ENCODE data around the gene TNS4. TPM values are rescaled to one million over a fixed set of nuclear protein-coding genes. Genes with fewer than 3 reads are reported as not detected.
A peak's percentile ranks its signal among the peaks of the same experiment; 100 is the strongest.

The TNS4 gene
- total and polyA plus RNA-seq, 7 donors = 0.04 to 0.06 TPM; not detected in 5

DNA sequence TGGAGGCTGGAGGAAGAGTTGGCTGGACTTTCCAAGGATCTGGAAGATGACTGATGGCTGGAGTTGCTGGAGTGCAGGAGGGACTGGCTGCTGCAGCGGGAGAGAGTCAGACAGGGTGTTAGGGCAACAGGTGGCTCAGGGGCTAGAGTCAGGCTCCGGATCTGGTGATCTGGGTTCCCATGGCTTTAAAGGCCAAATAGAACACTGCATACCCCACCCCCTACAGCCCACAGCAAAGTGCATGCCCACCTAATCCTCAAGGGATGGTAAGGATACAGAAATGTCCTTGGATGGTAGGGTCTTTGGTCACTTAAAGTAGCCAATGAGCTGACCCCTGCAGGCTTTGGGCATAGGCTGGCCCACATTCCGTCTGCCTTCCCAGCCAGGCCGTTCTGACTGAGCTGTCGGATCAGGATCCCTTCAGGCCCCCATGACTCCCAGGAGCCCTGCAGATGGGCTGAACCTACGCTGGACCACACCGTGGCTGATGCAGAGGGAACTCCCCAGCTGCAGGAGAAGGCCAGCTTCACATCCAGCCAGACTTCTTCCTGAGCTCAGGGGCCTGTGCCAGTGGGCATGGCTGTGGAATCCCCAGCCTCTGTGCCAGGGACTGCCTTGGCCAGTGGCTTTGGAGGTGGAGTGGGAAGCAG lies 13.9 kb downstream of the TNS4 start:
- intact Hi-C loops (cut with DNase I) = no loop called here
- 32 to 55% (median 36%) methylated on average over 7 of the region's 7 CpGs for WGBS, 3 donors
- no peak overlapping the region for H3K27ac ChIP-seq
- H3K9me3 ChIP-seq = no peaks in the 10 kb centered on the region
- DNase-seq (peak in 1 of 2 donors; percentile 57), ATAC-seq (peak; percentile 39 to 53 (median 42))
- TF ChIP-seq, protein P1, sequence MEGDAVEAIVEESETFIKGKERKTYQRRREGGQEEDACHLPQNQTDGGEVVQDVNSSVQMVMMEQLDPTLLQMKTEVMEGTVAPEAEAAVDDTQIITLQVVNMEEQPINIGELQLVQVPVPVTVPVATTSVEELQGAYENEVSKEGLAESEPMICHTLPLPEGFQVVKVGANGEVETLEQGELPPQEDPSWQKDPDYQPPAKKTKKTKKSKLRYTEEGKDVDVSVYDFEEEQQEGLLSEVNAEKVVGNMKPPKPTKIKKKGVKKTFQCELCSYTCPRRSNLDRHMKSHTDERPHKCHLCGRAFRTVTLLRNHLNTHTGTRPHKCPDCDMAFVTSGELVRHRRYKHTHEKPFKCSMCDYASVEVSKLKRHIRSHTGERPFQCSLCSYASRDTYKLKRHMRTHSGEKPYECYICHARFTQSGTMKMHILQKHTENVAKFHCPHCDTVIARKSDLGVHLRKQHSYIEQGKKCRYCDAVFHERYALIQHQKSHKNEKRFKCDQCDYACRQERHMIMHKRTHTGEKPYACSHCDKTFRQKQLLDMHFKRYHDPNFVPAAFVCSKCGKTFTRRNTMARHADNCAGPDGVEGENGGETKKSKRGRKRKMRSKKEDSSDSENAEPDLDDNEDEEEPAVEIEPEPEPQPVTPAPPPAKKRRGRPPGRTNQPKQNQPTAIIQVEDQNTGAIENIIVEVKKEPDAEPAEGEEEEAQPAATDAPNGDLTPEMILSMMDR (IDR thresholded peaks at IDR 0.05) = no peak
- no peaks in the 10 kb centered on the region for H3K36me3 ChIP-seq (ENCODE audit: insufficient read depth in 1 of 2, low read depth in 1 of 2)
- H3K27me3 ChIP-seq (ENCODE audit: insufficient read depth in 3 of 3, low read length in 2 of 3) = no peaks in the 10 kb centered on the region
- no peaks in the 10 kb centered on the region for H3K4me1 ChIP-seq
- H3K4me3 ChIP-seq = no peak overlapping the region

DNA sequence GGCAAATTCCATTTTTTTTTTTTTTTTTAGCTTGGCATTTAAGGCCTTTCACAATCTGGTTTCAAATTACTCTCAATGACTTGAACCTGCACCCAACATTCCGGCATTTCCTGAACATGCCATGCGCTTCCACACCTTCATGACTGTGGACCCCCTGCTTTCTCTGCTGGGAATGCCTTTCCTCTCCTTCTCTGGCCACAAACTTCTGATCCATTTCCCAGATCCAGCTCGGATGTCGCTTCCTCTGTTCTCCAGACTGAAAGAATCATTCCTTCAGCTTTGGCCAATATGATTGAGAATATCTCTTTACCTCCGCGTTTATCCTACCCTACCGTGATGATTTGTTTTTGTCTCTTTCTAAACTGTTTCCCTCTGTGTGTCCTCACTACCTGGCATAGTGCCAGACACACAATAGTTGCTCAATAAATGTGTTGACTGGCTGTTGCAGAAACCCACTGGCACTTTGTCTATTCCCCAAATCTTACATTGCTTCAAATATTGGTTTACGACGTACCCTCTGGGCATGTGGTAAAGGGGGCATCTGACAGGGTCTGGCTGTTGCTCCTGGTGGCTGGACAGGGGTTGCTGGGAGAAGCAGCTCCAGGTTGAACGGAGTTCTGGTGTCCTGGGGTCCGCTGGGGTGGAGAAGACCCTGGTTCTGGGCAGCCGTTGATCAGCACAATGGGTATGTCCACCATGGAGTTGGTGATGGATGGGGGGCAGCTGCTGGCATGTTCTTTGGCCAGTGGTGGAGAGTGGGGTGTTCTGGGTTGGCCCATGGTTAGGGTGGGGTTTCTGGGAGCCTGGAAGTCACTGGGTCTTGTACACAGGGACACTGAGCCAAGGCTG lies 14.7 kb downstream of the TNS4 start:
- H3K4me1 ChIP-seq = no peaks in the 10 kb centered on the region

DNA sequence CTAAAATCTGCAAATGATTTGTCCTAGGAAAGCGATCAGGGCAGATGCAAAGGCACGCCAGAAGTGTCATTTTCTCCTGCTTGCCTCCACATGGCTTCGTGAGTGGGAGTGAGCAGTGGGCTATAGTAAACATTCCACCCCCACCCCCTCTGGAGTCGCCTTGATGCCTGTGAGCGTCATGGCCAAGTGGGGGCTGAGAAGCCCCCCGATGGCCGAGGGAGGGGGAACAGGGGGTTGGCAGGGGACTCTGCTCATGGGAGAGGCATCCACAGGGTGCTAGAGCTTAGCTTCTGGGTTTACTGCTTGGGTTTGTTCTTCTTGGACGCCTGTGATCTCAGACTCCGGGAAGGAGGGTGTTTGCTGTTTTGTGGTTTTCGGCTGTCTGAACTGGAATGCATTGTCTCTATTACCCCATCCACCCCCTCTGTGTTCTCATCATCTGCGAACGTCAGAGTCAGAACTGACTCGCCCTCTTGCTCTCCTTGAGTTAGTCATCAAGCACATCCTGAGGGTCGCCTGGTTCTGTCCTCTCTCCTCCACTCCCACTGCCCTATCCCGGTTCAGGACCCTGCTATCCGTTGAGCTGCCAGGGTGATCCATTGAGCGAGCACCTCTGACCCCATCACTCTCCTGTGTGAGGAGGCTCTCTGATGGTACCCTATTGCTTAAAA lies 15.4 kb downstream of the TNS4 start:
- H3K27ac ChIP-seq = peak overlapping the region; percentile 53

More for the DNA sequence above, 14.7 kb downstream of the TNS4 start:
- intact Hi-C loops (cut with DNase I) = no loop called here
- no peaks in the 10 kb centered on the region for H3K36me3 ChIP-seq (ENCODE audit: insufficient read depth in 1 of 2, low read depth in 1 of 2)
- no peaks in the 10 kb centered on the region for H3K9me3 ChIP-seq
- H3K27me3 ChIP-seq (ENCODE audit: insufficient read depth in 3 of 3, low read length in 2 of 3) = no peaks in the 10 kb centered on the region
- no peak overlapping the region for H3K4me3 ChIP-seq
- peak in 1 of 4 donors; percentile 3 for ATAC-seq
- H3K27ac ChIP-seq = peak overlapping the region; percentile 27
- DNase-seq = no peak
- TF ChIP-seq, protein P1 (IDR thresholded peaks at IDR 0.05) = no peak
- 77 to 82% (median 79%) methylated on average over 12 of the region's 12 CpGs for WGBS, 3 donors

DNA sequence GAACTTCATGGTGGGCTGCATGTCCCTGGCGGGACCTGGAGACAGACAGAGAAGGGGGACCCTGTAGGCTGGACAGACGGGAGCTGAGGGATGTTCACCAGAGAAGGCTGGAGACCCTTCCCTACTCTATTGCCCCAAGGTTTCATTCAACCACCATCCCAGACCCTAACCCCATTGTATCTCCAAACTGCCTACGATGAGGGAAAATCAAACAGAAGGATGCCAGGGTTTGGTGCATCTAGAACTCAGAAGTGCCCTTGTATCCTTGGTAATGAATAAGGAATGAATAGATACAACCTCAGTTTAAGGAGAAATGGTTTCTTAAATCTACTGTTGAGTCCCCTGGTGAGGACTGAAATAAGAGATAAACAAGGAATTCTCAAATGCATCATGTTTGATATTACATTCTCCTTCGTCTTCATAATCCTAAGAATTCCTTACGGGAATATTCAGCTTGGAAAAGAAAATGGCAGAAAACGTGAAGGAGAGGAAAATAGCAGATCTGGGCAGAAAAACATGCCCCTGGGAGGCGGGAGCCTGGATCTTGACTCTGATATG lies 16.4 kb downstream of the TNS4 start:
- Histone ChIP-seq H3K27ac (peak overlapping the region; percentile 53), H3K36me3 (ENCODE audit: insufficient read depth in 1 of 2, low read depth in 1 of 2) (no peaks in the 10 kb centered on the region), H3K27me3 (ENCODE audit: insufficient read depth in 3 of 3, low read length in 2 of 3) (no peaks in the 10 kb centered on the region), H3K4me3 (no peak overlapping the region), H3K9me3 (no peaks in the 10 kb centered on the region), H3K4me1 (no peaks in the 10 kb centered on the region)
- ATAC-seq = no peak
- 77 to 85% (median 82%) methylated on average over 7 of the region's 7 CpGs for WGBS, 3 donors
- TF ChIP-seq, protein P1 (IDR thresholded peaks at IDR 0.05) = no peak
- intact Hi-C loops (cut with DNase I) = no loop called here
- DNase-seq = no peak

More for the DNA sequence above, 15.4 kb downstream of the TNS4 start:
- H3K4me1 ChIP-seq = no peaks in the 10 kb centered on the region
- ATAC-seq = peak; percentile 32 to 73 (median 70)
- no peak overlapping the region for H3K4me3 ChIP-seq
- H3K9me3 ChIP-seq = no peaks in the 10 kb centered on the region
- H3K36me3 ChIP-seq (ENCODE audit: insufficient read depth in 1 of 2, low read depth in 1 of 2) = no peaks in the 10 kb centered on the region
- intact Hi-C loops (cut with DNase I) = no loop called here
- TF ChIP-seq, protein P1 (IDR thresholded peaks at IDR 0.05) = no peak
- peak; percentile 42 to 52 for DNase-seq
- H3K27me3 ChIP-seq (ENCODE audit: insufficient read depth in 3 of 3, low read length in 2 of 3) = no peaks in the 10 kb centered on the region
- WGBS, 3 donors = 50 to 60% (median 57%) methylated on average over 17 of the region's 17 CpGs
